Cardiac muscle cell (in vitro differentiated cells and primary cell): ENCODE measurements around the gene ABHD2. TPM values are rescaled to one million over a fixed set of nuclear protein-coding genes. Genes with fewer than 3 reads are reported as not detected.
"Not testable (repeated sequence)": the region's sequence is repeated elsewhere in the genome, so short reads cannot be mapped to it uniquely, and the experiment has no call there.

ENCODE experiments used
- DNase-seq, 2 donors: peaks; one replicate each; pipeline versions ENCODE4 v3.0.0 to v3.0.0-alpha.2; 2010 to 2017; ENCODE audit warnings: low read depth in 1 of 2, low spot score in 1 of 2
- H3K27ac ChIP-seq: fragments of 200-600 bp; sonication (generic); 2 replicates; pipeline ENCODE4 v1.5.1; 2016
- H3K27me3 ChIP-seq: fragments of 200-600 bp; sonication (generic); 2 replicates; pipeline ENCODE4 v1.6.0; 2016; ENCODE audit warnings: control low read depth
- H3K36me3 ChIP-seq: fragments of 200-600 bp; sonication (generic); 2 replicates; pipeline ENCODE4 v1.5.1; 2016; ENCODE audit warnings: control low read depth
- H3K4me1 ChIP-seq: fragments of 200-600 bp; sonication (generic); 2 replicates; pipeline ENCODE4 v1.8.1; 2017; ENCODE audit warnings: low read depth, mild to moderate bottlenecking, mixed run types
- H3K4me3 ChIP-seq: fragments of 200-600 bp; sonication (generic); 2 replicates; pipeline ENCODE4 v1.5.1; 2016; ENCODE audit warnings: mild to moderate bottlenecking
- H3K9me3 ChIP-seq: fragments of 200-600 bp; sonication (generic); 2 replicates; pipeline ENCODE4 v1.5.1; 2017; ENCODE audit warnings: low read depth, mild to moderate bottlenecking, control low read depth
- CTCF ChIP-seq: IDR thresholded peaks from 2 replicates; pipeline ENCODE4 v1.5.1; 2012; ENCODE audit warnings: low read depth, mild to moderate bottlenecking, low read length
- polyA plus RNA-seq: library from polyadenylated mRNA; unstranded; fragments of >200 nt; fragmentation: Nextera tagmentation; extraction: Ambion mirVana; gene quantifications from 2 replicates; pipeline ENCODE4 v1.2.1, GENCODE V29; 2016
- total RNA-seq: library from RNA; depleted of rRNA; stranded (reverse); fragments of >200 nt; gene quantifications from 2 replicates; pipeline ENCODE4 v1.2.3, GENCODE V29; 2016

ABHD2 gene
- total and polyA plus RNA-seq, 2 experiments from 2014 or later, result 28.4 to 43.0 TPM

DNA sequence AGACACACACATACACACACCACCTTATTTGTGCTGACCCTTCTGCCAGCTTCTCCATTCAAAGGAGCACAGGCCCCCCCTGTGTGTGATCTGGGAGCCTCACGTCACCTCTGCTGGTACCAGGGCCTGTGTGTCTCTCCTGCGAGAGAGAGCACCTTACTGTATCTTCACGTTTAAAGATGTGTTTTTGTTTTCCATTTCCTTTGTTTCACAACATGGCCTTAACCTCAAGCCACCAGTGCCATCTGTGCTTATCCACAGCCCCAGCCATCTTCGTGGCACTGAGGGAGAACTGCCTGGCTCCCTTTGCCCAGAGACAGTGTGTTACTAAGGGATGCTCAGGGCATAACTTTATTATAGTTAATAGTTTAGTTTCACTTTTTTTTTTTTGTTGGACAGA is 52.3 kb downstream of the ABHD2 start:
- H3K4me1 ChIP-seq, result no peaks in the 10 kb centered on the region
- no peaks in the 10 kb centered on the region for H3K9me3 ChIP-seq
- no peaks in the 10 kb centered on the region for H3K36me3 ChIP-seq
- DNase-seq, result no peak
- TF ChIP-seq CTCF, result no peak
- no peak overlapping the region for H3K4me3 ChIP-seq
- no peak overlapping the region for H3K27ac ChIP-seq
- no peaks in the 10 kb centered on the region for H3K27me3 ChIP-seq

GRCh38 chr15:89141159-89141558 is 52.9 kb downstream of the ABHD2 start:
- not testable (repeated sequence) for H3K4me1 ChIP-seq, DNase-seq, H3K36me3 ChIP-seq, H3K9me3 ChIP-seq, H3K4me3 ChIP-seq, H3K27ac ChIP-seq, H3K27me3 ChIP-seq

DNA sequence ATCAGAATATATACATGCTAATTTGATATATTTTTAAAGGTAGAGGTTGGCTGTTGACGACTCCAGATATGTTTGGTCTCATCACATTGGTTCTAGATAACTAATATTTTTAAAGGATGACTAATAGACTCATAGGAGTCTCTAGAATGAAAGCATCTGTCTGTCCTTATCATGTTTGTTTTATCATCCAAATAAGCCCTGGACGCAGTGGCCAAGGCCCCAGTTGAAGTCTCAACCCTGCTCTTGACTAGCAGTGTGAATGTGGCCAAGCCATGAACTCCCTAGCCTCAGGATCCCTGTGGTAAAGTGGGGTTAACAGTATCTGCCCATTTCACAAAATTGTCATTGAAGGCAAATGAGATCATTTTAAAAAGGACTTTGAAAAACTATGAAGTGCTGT is 53.6 kb downstream of the ABHD2 start:
- H3K9me3 ChIP-seq, result no peaks in the 10 kb centered on the region
- no peak overlapping the region for H3K4me3 ChIP-seq
- no peak for DNase-seq
- no peaks in the 10 kb centered on the region for H3K36me3 ChIP-seq
- no peak overlapping the region for H3K27ac ChIP-seq
- no peaks in the 10 kb centered on the region for H3K27me3 ChIP-seq
- TF ChIP-seq CTCF, result no peak
- no peaks in the 10 kb centered on the region for H3K4me1 ChIP-seq

GRCh38 chr15:89142423-89142822 is 54.2 kb downstream of the ABHD2 start:
- H3K27ac ChIP-seq, result no peak overlapping the region
- no peak for TF ChIP-seq CTCF

GRCh38 chr15:89143503-89144162 is 55.4 kb downstream of the ABHD2 start:
- TF ChIP-seq CTCF, result no peak
- no peaks in the 10 kb centered on the region for H3K27me3 ChIP-seq
- peak in 1 of 2 donors; percentile 95 for DNase-seq
- no peaks in the 10 kb centered on the region for H3K9me3 ChIP-seq
- no peaks in the 10 kb centered on the region for H3K36me3 ChIP-seq
- no peaks in the 10 kb centered on the region for H3K4me1 ChIP-seq
- H3K27ac ChIP-seq, result no peak overlapping the region
- no peak overlapping the region for H3K4me3 ChIP-seq

More at GRCh38 chr15:89142423-89142822, 54.2 kb downstream of the ABHD2 start:
- DNase-seq, result no peak
- Histone ChIP-seq H3K36me3 (no peaks in the 10 kb centered on the region), H3K4me3 (no peak overlapping the region), H3K9me3 (no peaks in the 10 kb centered on the region), H3K4me1 (no peaks in the 10 kb centered on the region), H3K27me3 (no peaks in the 10 kb centered on the region)

GRCh38 chr15:89144491-89144890 is 56.2 kb downstream of the ABHD2 start:
- TF ChIP-seq CTCF, result no peak
- no peak overlapping the region for H3K4me3 ChIP-seq
- H3K27ac ChIP-seq, result no peak overlapping the region
- H3K27me3 ChIP-seq, result no peaks in the 10 kb centered on the region
- H3K9me3 ChIP-seq, result no peaks in the 10 kb centered on the region
- no peaks in the 10 kb centered on the region for H3K36me3 ChIP-seq
- DNase-seq, result no peak
- H3K4me1 ChIP-seq, result peaks cover 4% of the 10 kb centered on the region
